NCI-H1092 treated with DMSO at 0.1 percent for 48 hours (cell line): ENCODE data around the gene GRB10.
"Not testable (repeated sequence)": the region's sequence is repeated elsewhere in the genome, so short reads cannot be mapped to it uniquely, and the experiment has no call there.

ENCODE experiments used
- DNase-seq: peaks from one replicate; lab custom pipeline; 2025; lab: John Stamatoyannopoulos, UW

Gene GRB10

DNA sequence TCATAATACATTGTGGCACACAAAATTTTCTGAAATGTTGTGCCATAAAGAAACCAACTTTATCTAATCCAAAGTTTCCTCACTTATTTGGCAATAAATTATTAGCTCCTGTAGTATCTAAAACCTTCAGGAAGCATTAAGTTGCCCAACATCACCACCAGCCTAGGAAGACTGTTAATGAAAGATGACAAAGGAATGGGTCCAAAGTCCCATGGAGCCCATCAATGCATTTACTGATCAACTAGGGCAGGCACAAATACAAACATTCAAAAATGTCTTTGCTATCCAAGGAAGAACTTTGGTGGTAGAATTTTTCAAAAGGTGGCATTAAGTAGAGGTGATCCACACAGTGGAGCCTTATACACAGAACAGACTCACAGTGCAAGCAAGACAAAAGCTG lies 4.5 kb downstream of the GRB10 start:
- no peak for DNase-seq

DNA sequence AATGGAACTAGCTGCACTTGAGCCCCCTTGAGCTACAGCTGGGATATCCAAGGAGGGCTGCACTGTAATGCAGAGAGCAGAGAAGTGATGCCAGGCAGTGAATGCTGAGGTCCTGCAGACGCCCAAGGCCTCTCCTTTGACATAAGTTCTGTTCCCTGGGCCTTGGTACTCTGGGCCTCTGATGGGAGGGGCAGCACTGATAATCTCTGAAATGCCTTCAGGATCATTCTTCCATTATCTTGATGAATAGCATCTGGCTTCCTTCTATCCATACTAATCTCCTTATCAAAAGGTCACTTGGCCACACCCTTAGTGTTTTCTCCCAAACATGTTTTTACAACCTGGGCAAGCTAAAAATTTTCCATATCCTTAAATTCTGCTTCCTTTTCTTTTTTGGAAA lies 6.9 kb downstream of the GRB10 start:
- DNase-seq = no peak

DNA sequence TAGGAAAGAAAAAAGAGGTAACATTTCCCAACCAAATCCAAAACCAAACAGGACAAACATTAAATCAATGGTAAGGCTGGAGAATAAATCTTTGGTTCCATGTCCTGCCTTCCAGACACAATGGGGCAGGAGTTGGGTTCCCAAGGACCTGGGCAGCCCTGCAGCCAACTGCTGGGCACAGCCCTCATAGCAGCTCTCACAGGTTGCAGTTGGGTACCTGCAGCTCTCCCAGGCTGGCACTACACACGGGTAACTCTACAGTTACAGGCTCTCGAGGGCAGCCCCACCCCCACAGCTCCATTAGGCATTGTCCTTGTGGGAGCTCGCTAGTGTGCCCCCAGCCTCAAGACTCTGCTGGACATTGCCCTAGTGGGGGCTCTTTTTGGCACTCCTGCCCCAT lies 7.5 kb downstream of the GRB10 start:
- DNase-seq = no peak

DNA sequence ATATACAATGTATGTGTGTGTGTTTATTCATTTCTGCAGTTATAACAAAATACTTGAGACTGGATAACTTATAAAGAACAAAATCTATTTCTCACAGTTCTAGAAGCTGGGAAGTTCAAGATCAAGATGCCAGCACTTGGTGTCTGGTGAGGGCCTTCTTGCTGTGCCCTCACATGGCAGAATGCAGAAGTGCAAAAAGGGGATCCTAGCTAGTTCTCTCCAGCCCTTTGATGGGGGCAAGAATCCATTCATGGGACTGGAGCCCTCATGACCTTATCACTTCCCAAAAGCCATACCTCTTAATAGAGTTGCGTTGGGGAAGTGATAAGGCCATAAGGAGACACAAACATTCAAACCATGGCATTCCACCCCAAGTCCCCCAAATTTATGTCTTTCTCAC lies 8.4 kb downstream of the GRB10 start:
- DNase-seq = no peak

DNA sequence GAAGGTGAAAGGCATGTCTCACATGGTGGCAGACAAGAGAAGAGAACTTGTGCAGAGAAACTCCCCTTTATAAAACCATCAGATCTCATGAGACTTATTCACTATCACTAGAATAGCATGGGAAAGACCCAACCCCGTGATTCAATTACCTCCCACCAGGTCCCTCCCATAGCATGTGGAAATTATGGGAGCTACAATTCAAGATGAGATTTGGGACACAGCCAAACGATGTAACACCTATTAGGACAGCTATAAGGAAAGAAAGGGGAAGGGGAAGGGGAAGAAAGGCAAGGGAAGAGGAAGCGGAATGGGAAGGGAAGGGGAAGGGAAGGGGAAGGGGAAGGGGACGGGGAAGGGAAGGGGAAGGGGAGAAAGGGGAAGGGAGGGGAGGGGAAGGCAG lies 9.6 kb downstream of the GRB10 start:
- not testable (repeated sequence) for DNase-seq

DNA sequence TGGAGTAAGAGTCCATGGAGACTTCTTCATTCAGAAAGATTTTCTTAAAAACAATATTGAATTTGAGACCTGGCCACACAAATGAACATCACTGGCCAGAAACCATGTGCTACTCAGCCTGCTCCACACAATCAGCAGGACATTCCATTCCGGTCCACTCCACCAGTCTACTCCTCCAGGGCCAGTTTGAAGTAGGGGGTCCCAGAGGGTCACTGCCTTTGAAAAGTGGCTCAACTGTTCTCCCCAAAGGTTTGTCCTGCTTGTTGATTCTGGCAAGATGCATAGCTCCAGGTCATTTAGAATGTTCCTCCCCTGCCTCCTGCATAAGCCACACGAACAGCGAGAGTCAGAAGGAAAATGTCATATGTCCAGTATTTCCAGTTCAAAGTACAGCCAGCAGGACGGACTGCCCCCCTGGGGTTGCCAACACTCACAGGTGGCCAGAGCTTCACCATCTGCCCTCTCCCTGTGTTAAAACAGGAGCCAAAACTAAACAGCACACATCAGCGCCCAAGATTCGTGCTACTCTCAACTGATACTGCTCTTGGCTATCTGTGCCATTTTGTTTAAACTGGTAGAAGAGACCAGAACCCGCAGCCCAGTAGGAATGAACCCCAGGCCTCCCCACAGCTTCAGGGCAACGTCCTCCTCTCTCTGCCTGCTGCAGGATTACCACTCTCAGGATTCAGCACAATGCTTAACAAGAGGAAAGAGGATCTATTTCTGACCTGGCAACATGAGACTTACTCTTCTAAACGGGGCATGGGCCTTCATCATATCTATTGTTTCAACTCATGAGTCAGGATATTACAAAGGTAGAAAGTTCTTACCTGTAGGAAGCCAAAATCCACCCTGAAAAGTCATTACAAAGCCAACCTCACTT lies 11.3 kb downstream of the GRB10 start:
- no peak for DNase-seq

DNA sequence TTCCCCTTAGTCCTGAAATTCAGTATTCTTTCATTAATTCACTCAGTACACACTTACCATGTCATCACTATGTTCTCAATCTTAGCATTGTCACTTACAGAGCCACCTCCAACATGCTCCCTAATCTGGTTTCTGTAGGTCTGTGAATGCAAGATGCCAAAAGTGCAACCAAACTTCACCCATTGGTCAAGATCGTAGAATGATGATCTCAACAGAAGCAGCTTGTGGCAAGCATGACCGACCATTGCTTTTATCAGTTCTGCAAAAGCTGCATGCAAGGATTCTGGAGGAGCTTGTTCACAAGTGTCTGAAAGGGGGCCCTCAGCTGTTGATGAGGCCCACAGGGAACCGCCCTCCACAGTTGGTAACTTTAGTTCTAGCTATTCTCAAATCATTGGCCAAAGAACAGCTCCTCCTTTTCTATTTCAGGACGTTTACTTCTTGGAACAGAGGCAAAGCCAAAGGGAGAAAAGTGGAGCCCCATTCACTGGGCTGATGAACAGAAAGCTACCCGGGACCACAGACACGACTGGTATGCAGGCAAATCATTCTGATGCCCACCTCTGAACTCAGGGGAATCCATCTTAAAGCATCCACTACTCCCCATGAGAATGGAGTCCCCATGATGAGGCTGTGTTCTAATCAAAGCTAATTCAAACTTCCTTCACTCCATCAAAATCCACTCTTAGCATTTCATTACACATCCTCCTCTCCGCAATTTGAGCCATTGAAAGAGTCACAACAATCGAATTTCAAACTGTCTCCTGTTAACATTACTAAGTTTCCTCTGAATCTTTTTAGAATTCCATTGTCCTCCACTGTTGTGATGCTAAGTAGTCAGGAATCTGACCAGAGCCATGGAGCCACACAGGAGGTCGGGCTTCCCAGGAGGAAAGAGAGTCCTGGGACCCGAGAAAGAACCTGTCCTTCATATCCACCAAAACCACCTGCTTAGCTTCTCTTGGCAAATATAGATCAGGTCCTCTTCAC lies 13.9 kb downstream of the GRB10 start:
- DNase-seq = no peak

DNA sequence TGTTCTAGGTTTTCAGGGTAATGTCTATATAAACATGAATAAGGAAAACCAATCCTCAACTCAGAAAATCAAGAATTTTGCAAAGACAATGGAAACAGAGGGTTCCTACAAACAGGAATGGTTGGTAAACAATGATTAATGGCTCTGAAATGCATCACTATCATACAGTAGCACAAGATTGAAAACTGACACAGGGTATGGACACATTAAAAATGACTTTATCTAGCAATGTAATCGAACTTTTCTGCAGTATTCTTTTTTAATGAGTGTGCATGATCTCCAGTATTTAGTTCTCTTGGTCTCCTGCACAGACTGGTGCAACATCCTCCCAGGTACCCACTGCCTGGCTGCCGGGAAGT lies 15.9 kb downstream of the GRB10 start:
- no peak for DNase-seq

DNA sequence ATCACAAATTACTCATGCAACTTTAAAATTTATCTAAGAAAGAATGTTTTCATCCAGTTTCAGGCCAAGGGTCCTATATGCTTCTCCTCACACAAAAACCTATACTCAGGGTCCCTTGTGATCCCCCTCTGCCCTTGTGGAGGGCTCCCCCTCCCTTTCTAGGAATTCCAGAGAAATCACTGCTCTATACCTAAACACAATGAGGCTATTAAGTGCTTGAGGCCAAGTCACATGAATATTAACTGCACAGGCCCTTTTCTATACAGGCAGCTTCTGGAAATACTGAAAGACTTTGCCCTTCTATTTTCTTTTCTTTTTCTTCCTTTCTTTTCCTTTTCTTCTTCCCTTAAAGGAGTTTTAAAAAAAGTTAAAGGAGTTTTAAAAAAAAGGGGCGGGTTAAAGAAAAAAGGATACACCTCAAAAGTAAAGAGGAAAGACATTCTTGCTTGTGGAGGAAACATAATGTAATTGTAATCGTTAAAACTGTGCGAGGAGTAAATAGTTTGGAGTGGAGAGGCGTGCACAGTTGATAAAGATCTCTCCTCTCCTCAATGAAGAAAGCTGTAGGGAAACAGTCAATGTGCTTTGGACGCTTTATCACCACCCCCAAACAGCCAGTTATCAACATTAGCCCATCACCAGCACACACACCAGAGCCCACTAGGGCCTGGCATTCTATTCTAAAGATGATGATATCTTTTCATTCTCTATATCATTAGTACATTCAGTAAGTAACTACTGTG lies 16.4 kb downstream of the GRB10 start:
- DNase-seq = no peak

DNA sequence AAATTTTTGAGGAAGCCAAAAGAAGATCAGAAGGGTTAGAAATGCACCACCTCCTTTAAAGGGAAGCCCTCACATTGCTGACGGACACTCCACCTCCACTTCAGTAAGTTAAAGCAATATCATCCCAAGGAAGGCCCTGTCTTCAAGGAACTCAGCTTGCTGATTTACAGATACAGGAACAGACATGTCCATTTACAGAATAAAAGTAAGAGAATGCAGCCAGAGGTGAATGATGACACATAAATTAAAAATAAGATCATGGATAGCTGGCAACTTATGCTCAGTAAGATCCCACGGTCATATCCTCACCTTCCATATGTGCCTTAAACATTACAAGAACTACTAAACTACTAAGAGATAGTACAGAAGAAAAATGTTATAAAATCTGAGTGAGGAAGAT lies 20.4 kb downstream of the GRB10 start:
- DNase-seq = no peak

DNA sequence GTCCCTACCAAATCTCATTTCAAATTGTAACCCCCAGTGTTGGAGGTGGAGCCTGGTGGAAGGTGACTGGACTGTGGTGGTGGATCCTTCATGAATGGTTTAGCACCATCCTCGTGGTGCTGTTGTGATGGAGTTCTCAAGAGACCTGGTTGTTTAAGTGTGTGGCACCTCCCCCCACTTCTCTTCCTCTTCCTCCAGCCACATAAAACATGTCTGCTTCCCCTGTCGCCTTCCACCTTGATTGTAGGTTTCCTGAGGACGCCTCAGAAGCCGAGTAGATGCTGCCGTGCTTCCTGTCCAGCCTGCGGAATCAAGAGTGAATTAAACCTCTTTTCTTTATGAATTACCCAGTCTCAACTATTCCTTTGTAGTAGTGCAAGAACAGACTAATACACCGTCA lies 21.0 kb downstream of the GRB10 start:
- DNase-seq = no peak

DNA sequence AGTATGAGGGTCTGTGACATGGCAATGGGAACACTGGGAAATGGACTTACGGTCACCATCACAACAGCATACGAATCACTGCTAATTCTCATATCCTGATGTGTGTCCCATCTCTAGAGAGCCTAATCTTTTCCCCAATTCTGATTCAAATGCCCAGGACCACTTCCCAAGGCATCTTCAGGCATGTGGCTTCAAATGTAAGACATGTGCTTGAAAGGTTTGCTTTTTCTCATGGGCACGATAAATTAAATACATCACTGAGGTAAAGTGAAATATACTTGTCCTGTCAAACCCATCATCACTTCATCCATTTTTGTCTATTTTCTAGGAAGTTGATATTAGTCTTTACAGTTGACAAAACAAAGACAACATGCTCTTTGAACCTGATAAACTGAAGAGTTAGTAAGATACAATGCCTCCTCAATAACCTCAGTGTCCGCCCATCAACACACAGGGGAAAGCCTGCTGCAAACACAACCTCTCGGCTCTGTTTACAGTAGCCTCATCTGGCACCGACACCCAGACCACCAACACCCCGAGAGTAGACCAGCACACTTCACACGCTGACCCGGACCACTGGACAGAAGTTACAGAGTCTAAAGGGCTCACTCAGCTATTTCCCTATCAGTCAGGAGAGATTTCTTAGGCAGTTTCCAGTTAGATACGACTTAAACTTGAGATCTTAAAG lies 24.8 kb downstream of the GRB10 start:
- DNase-seq = no peak

DNA sequence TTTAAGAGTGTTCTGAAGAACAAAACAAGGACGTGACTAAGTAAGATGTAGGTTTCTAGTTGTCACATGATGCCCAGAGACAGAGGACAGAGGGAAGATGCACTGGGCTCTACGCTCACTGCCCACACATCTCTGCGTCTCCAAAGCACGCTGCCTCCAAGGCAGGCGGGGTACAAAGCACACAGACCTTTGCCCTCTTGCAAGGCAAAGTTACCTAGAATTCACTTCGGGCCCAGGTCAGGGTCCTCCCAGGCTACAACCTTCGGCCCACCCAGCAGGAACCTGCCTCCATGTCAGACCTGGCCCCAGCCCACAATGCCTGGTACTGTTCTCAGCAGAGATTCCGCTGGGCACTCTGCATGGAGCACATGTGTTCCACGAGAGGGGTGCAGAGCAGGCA lies 26.5 kb downstream of the GRB10 start:
- no peak for DNase-seq

DNA sequence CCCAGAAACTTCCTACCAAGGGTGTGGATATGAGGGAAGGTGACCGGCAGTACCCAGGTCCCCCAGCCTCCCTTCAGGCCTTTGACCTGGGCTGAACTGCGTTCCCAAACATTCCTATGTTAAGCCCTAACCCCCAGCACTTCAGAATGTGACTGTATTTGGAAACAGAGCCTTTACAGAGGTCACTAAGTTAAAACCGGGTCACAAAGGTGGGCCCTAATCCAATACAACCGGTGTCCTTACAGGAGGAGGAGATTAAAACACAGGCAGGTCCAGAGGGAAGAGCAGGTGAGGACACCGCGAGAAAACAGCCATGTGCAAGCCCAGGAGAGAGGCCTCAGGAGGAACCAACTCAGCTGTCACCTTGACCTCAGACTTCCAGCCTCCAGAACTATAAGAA lies 28.0 kb downstream of the GRB10 start:
- DNase-seq = no peak

DNA sequence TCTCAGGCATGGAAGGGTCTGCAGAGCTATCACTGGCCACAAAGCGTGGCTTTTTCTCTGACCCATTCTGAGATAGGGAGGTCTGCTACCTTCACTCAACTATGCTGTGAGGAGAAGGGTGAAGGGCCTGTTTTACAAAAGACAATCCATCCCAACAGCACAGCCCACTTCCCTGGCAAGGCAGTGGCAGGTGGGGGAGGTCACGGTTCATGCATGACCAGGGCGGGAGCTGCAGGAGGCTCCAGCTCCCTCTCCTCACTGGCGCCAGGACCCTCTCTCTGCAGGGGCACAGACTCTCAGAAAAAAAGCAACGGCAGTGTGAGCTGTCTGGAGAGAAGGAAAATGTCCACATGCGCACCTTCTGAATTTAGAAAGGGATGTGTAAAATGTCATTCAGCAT lies 28.5 kb downstream of the GRB10 start:
- no peak for DNase-seq

DNA sequence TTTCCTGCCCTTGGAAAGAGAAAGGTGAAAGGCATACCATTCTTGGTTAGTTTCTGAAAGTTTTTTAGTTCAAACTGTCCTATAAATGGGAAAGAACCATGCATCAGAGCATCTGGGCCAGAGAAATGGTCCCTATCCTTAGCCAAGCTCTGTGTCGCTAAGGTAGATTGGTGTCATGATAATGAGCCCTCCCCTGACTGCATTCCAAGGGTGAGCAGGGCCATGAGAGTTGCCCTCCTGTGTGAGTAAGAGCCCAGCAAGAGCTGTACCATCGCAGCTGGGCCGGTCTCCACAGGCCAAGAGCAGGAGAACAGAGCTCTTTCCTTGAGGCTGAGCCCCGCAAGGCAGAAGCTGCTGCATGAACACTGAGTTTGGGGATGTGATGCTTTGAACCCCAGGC lies 30.3 kb downstream of the GRB10 start:
- DNase-seq = no peak

DNA sequence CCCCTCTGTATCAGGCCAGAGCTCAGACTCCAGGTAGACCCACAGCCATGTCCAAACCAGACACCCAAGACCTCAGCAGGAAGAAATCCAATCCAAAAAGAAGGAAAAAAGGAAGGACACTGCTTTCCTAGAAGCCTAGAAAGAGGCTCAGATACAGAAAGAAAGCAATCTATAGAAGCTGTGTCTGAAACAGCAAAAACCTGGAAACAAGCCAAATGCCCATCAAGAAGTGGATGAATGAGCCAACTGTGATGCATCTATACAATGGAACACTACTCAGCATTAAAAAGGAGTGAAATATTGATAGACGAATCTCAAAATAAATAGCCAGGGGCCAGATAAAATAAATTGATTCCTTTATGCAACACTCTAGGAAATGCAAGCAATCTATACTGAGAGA lies 31.6 kb downstream of the GRB10 start:
- DNase-seq = no peak

DNA sequence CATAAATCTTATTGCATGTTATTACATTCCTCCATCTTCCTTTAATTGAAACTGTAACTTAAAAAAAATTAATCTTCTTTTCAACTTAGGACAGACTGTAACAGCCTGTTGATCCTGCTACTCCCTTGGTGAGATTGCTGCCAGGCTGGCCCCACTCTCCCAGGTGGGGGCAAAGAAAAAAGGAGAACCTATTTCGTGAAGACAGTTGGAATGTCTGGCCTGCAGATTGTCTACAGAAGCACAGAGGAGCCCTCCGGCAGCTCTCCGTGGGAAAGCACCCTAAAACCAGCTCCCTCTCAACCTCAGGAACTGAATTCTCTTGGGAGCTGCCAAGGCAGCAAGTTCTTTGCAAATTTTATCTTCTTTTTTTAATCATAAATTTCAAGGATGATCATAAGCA lies 32.8 kb downstream of the GRB10 start:
- DNase-seq = no peak

DNA sequence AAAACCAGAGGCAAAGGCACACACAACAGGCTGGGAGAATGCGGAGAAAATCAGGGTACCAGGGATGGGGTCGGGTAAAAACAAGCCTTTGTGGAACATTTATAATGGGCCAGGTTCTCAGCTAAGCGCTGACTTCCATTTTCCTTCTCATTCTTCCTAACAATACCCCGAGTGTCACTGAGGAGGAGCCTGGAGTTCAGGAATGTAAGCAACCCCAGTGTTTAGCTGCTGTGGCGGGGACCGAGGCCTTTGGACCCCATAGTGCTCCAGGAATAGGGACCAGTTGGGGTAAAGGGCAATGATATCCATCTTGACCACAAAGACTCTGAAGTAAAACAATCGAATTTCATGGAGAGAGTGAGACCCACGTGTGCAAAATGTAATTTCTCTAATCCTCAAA lies 34.2 kb downstream of the GRB10 start:
- DNase-seq = no peak

DNA sequence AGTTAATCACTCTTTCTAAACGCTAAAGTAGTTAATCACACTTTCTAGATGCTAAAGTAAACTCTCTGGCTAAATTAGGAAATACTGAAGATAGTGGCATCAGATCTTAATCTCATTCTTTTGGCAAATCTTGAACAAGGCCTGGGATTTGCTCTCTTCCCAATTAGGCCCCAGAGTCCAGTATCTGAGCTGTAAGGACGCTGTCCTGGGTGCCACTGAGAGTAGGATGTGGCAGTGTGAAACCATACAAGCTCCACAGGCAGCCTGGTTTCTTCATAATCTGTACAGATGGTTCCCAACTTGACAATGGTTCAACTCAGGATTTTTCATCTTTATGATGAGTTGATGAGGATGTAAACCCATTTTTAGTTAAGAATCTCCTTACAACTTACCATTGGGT lies 36.9 kb downstream of the GRB10 start:
- DNase-seq = no peak

DNA sequence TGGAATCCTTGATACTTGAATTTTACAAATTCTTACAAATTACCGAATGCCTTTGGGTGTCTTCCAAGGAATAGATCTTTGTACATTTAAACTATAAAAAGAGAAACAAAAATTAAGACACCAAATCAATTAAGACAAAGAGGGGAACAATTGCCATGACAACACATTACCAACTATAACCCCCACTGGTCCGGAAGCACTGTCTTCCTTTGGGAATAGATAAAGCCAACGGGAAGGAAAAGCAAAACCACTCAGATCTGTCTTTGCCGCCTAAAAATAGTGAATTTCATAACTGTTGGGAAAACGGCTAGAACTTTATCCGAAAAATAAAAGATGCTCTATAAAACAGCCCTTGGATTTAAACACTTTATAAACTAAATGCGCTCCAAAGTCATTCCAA lies 37.4 kb downstream of the GRB10 start:
- DNase-seq = no peak

DNA sequence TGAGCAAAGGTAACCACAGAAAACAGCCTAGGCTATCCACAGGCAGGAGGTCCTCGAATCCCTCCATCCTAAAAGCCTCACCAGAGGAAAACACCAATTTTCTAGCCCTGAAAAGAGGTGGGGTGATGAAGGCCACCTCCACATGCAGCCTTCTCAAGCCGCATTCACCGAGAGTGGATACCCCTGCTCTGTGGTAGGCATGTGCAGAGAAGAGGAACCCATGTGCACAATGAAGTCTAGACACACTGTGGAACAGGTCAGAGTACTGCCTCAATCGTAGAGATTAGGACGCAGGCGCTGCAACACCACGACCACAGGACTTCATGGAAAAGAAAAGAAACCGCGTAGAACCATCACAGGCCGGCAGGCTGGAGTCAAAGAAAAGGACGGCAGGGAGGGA lies 38.8 kb downstream of the GRB10 start:
- no peak for DNase-seq
